ENCODE data around the gene THAP11. TPM values are rescaled to one million over a fixed set of nuclear protein-coding genes. Genes with fewer than 3 reads are reported as not detected.

THAP11 gene
- total and polyA plus RNA-seq, 2 of the 13 experiments (the other 11 are each of a cell fraction or from before 2014, with no cell fraction given) = 44.2 to 53.4 TPM

GRCh38 chr16:67806428-67807147 is 35.5 kb upstream of the THAP11 start, which contains the start of the genes RANBP10 and TSNAXIP1 (continued):
- peak; percentile 78 for TF ChIP-seq ZNF883 (CRISPR knock-in tag; IDR thresholded peaks at IDR 0.05; ENCODE audit: not compliant biosample characterization)
- 0 out of 2 replicates have a peak, but pooled peaks have one; percentile 54 for TF ChIP-seq ZNF674 (CRISPR knock-in tag; IDR thresholded peaks at IDR 0.05; ENCODE audit: low read depth)
- TF ChIP-seq NR3C1 (CRISPR knock-in tag; IDR thresholded peaks at IDR 0.05) = no peak
- TF ChIP-seq ATRX (CRISPR knock-in tag; IDR thresholded peaks at IDR 0.05; ENCODE audit: borderline replicate concordance) = no peak
- TF ChIP-seq TRAFD1 (CRISPR knock-in tag; IDR thresholded peaks at IDR 0.05; ENCODE audit: borderline replicate concordance) = no peak; the same call in 1 of the 2 replicates
- no peak for TF ChIP-seq DBP (CRISPR knock-in tag; IDR thresholded peaks at IDR 0.05; ENCODE audit: not compliant biosample characterization)
- TF ChIP-seq ZNF672 (CRISPR knock-in tag; IDR thresholded peaks at IDR 0.05) = peak; percentile 99
- no peak for TF ChIP-seq ZNF263 (CRISPR knock-in tag; IDR thresholded peaks at IDR 0.05)
- no peak for TF ChIP-seq ZFP36 (IDR thresholded peaks at IDR 0.05; ENCODE audit: borderline replicate concordance, low read depth, low read length, partially characterized antibody)
- peak; percentile 81 for TF ChIP-seq UBTF (CRISPR knock-in tag; IDR thresholded peaks at IDR 0.05)
- no peak for TF ChIP-seq ZXDC (CRISPR knock-in tag; IDR thresholded peaks at IDR 0.05)
- TF ChIP-seq ZNF580 (CRISPR knock-in tag; IDR thresholded peaks at IDR 0.05; ENCODE audit: borderline replicate concordance, low read depth) = no peak; the same call in 1 of the 2 replicates
- peak; percentile 79; the same call in 1 of the 2 replicates for TF ChIP-seq ZNF552 (CRISPR knock-in tag; IDR thresholded peaks at IDR 0.05; ENCODE audit: borderline replicate concordance)
- TF ChIP-seq NFIC (IDR thresholded peaks at IDR 0.05; ENCODE audit: low read length) = no peak
- no peak for TF ChIP-seq DZIP1 (CRISPR knock-in tag; IDR thresholded peaks at IDR 0.05)

Data from HepG2 (cell line).